Adrenal gland (tissue), 12 donors: ENCODE results near the gene KLF12. TPM values are rescaled to one million over a fixed set of nuclear protein-coding genes. Genes with fewer than 3 reads are reported as not detected.

Experiments
- DNase-seq, 7 donors: peaks; one replicate each; pipeline ENCODE4 v3.0.0-alpha.2; 2019 to 2020
- H3K27ac ChIP-seq, 5 donors: fragments of 200-600 bp; sonication (generic) in 4 of 5; 1 replicate in 3 of 5; 2 replicates in 2 of 5; pipeline versions ENCODE4 v1.5.1 to v1.8.0; 2016 to 2020; ENCODE audit warnings: mild to moderate bottlenecking in 1 of 5
- H3K27me3 ChIP-seq: fragments of 200-600 bp; 2 replicates; pipeline ENCODE4 v1.8.0; 2021
- H3K36me3 ChIP-seq, 2 donors: fragments of 200-600 bp; replicated peaks in 1 of 2; 1 replicate in 1 of 2; 2 replicates in 1 of 2; pipeline versions ENCODE4 v1.5.1 to v1.8.0; 2018 to 2022
- H3K4me1 ChIP-seq, 2 donors: fragments of 200-600 bp; replicated peaks in 1 of 2; 1 replicate in 1 of 2; 2 replicates in 1 of 2; pipeline versions ENCODE4 v1.5.1 to v1.8.0; 2018 to 2021
- H3K4me3 ChIP-seq, 4 donors: fragments of 200-600 bp; sonication (generic) in 3 of 4; one replicate each; pipeline ENCODE4 v1.5.1; 2016 to 2018
- H3K9me3 ChIP-seq, 3 donors: fragments of 200-600 bp; sonication (generic) in 1 of 3; replicated peaks in 1 of 3; 1 replicate in 2 of 3; 2 replicates in 1 of 3; pipeline versions ENCODE4 v1.5.1 to v1.8.0; 2016 to 2021
- CTCF ChIP-seq, 6 experiments: fragments of 450-650 bp in 4 of 6; fragments of 200-600 bp in 2 of 6; sonication (generic) in 1 of 6; IDR thresholded peaks; 1 replicate in 5 of 6; 2 replicates in 1 of 6; pipeline versions ENCODE4 v1.5.1 to v1.8.0; 2016 to 2021; ENCODE audit warnings: antibody characterized with exemption in 6 of 6, mild to moderate bottlenecking in 2 of 6, moderate library complexity in 1 of 6
- POLR2A ChIP-seq, 2 donors: fragments of 450-650 bp; IDR thresholded peaks; one replicate each; pipeline ENCODE4 v1.6.1; 2017; ENCODE audit warnings: antibody characterized with exemption in 2 of 2, mild to moderate bottlenecking in 2 of 2, moderate library complexity in 1 of 2
- WGBS, 4 donors: extraction: QIAGEN DNeasy Blood & Tissue Kit in 2 of 4; methylation state at CpG; one replicate each; pipeline versions ENCODE4 v1.1.5 to v1.1.7; 2013 to 2017; 5-methylcytosine and 5-hydroxymethylcytosine counted together
- intact Hi-C, 2 donors: fragments of 100-400 bp; cut with DNase I; formaldehyde crosslinking; loops; one replicate each; pipeline versions ENCODE4 v1.14.1 to v1.15.0; 2022 to 2023
- polyA plus RNA-seq, 3 donors: library from polyadenylated mRNA; stranded (reverse); fragments of 200-250 nt in 2 of 3; fragments of 350-450 nt in 1 of 3; fragmentation: Illumina TruSeq in 1 of 3; extraction: RNeasy Lipid Tissue Mini Kit (QIAGEN cat#74804) in 1 of 3; gene quantifications; one replicate each; pipeline ENCODE4 v1.2.3, GENCODE V29; 2013 to 2014
- total RNA-seq, 9 donors: library from RNA; depleted of rRNA in 4 of 9; stranded (reverse); fragments of >200 nt in 4 of 9; fragments of 120-200 nt in 1 of 9; fragmentation: NEBNext Ultra II Directional in 1 of 9; extraction: Animal tissue kit (Norgen Biotek cat#: 25700) in 1 of 9; gene quantifications; one replicate each; pipeline versions ENCODE4 v1.1.0 to v1.2.4, GENCODE V29; 2013 to 2023
- donor health status: healthy with polysubstance abuse.
- donor health status: Bipolar disorder and iron deficiency.
- donor health status: DM: yes; HTN: yes; CAD: no.
- donor health status: DM: no; HTN: no; CAD: no.
- donor health status: DM: no; HTN: no; CAD: no.
- donor health status: DM: yes; HTN: yes; CAD: no.

The KLF12 gene
- total and polyA plus RNA-seq, 12 donors: 0.77 to 16.0 (median 4.4) TPM

DNA sequence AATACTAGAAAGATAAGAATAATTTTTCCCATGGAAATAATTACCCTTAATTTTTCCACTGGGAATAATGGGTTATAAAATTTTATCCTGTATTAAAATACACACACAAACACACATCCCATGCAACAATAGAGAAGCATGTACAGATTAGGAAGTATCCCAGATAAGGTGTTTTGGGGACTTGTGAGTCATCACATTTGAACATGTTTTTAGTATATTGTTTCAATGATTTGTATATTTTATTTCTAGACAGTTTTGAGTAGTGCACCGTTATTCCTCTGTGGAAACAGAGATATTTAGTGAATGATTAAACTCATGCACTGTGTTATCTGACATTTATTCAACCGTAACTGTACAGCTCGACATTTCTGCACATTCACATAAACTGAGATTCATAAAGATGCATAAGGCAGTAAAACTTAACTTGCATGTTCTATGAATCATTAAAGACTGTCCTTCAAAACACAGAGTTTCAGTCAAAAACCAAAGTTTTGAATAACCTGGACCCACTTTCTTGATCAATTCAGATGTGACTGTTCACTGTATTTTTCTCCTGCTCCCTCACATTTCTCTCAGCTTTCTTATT lies 30.1 kb downstream of the KLF12 start:
- H3K27me3 ChIP-seq: no peaks in the 10 kb centered on the region
- no peak for TF ChIP-seq POLR2A (IDR thresholded peaks at IDR 0.05)
- 60 to 80% (median 70%) methylated on average over 3 of the region's 3 CpGs for WGBS, 4 donors

DNA sequence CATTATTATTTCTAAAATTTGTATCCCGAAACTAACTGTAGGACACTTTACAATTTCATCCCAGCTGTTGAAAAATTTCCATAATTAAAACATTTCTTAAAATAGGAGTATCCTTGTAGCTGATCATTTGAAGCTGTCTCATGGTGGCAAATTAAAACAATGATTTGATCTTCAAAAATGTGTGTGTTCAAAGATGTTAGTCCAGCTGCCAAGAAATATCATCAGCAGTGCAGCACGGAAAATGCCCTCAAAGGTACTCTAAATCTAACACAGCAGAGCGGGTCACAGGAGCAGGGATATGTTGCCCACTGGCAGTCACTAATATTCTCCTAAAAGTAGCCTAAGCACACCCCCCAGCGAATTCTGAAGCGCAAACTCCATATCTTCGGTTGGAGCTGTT lies 31.0 kb downstream of the KLF12 start:
- H3K4me1 ChIP-seq: no peaks in the 10 kb centered on the region
- no peak for DNase-seq
- TF ChIP-seq CTCF (IDR thresholded peaks at IDR 0.05) (no peak), POLR2A (IDR thresholded peaks at IDR 0.05) (no peak)
- no peaks in the 10 kb centered on the region for H3K27me3 ChIP-seq
- no peaks in the 10 kb centered on the region for H3K36me3 ChIP-seq
- WGBS, 4 donors: 88 to 93% (median 93%) methylated on average over 6 of the region's 6 CpGs
- no peak overlapping the region for H3K4me3 ChIP-seq
- H3K9me3 ChIP-seq: no peaks in the 10 kb centered on the region
- no peak overlapping the region for H3K27ac ChIP-seq
- intact Hi-C loops: no loop called here

More for the DNA sequence above, 30.1 kb downstream of the KLF12 start:
- Histone ChIP-seq H3K9me3 (no peaks in the 10 kb centered on the region), H3K27ac (no peak overlapping the region), H3K4me1 (no peaks in the 10 kb centered on the region), H3K4me3 (no peak overlapping the region), H3K36me3 (no peaks in the 10 kb centered on the region)
- intact Hi-C loops: no loop called here
- no peak for DNase-seq

DNA sequence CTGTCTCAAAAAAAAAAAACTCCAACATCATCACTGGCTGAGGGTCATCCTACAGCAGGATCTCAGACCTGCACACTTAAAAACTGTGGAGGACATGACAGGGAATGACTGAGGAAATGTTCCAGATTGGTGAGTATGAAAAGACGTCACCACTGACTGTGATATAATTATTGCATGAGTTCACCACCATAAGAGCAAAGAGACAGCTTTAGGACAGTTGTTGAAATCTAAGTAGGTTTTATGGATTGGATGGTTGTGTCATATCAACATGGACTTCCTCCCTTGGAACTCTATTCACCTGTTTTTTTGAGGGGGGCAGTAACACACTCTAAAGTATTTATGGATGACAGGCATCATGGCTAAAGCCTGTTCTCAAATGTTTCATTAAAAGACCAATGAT lies 31.5 kb downstream of the KLF12 start:
- TF ChIP-seq CTCF (IDR thresholded peaks at IDR 0.05) (no peak), POLR2A (IDR thresholded peaks at IDR 0.05) (no peak)
- intact Hi-C loops: no loop called here
- Histone ChIP-seq H3K9me3 (no peaks in the 10 kb centered on the region), H3K4me1 (no peaks in the 10 kb centered on the region), H3K4me3 (no peak overlapping the region), H3K27ac (no peak overlapping the region), H3K36me3 (no peaks in the 10 kb centered on the region), H3K27me3 (no peaks in the 10 kb centered on the region)
- no peak for DNase-seq
- WGBS, 4 donors: 93 to 96% (median 96%) methylated on average over 1 of the region's 1 CpG

GRCh38 chr13:74101436-74101835 lies 32.8 kb downstream of the KLF12 start:
- WGBS, 4 donors: 77 to 90% (median 81%) methylated on average over 1 of the region's 1 CpG

More at GRCh38 chr13:74101436-74101835, 32.8 kb downstream of the KLF12 start:
- H3K4me1 ChIP-seq: no peaks in the 10 kb centered on the region
- intact Hi-C loops: no loop called here
- no peaks in the 10 kb centered on the region for H3K36me3 ChIP-seq
- DNase-seq: no peak
- no peaks in the 10 kb centered on the region for H3K27me3 ChIP-seq
- H3K9me3 ChIP-seq: no peaks in the 10 kb centered on the region
- no peak overlapping the region for H3K27ac ChIP-seq
- TF ChIP-seq CTCF (IDR thresholded peaks at IDR 0.05) (no peak), POLR2A (IDR thresholded peaks at IDR 0.05) (no peak)
- H3K4me3 ChIP-seq: no peak overlapping the region
